Right lobe of liver (tissue), 6 donors: ENCODE data around the gene COX7A1. TPM values are rescaled to one million over a fixed set of nuclear protein-coding genes. Genes with fewer than 3 reads are reported as not detected.
"Not testable (repeated sequence)": the region's sequence is repeated elsewhere in the genome, so short reads cannot be mapped to it uniquely, and the experiment has no call there.

ENCODE experiments used
- ATAC-seq, 4 donors: fragments of 200-7000 bp; cut with Tn5 transposase; one replicate each; pipeline ENCODE4 v1.9.1; 2020; ENCODE audit warnings: mild to moderate bottlenecking in 4 of 4, moderate library complexity in 4 of 4
- DNase-seq, 3 donors: peaks; one replicate each; pipeline ENCODE4 v3.0.0-alpha.2; 2020
- H3K27ac ChIP-seq, 3 donors: fragments of 200-600 bp; one replicate each; pipeline ENCODE4 v1.8.0; 2022
- H3K27me3 ChIP-seq, 2 donors: fragments of 200-600 bp; one replicate each; pipeline ENCODE4 v1.8.0; 2022
- H3K36me3 ChIP-seq, 4 donors: fragments of 200-600 bp; sonication (generic) in 1 of 4; one replicate each; pipeline versions ENCODE4 v1.5.1 to v1.8.0; 2017 to 2022; ENCODE audit warnings: control low read depth in 1 of 4
- H3K4me1 ChIP-seq, 4 donors: fragments of 200-600 bp; sonication (generic) in 1 of 4; one replicate each; pipeline versions ENCODE4 v1.5.1 to v1.8.0; 2017 to 2022; ENCODE audit warnings: control low read depth in 1 of 4
- H3K4me3 ChIP-seq, 3 donors: fragments of 200-600 bp; one replicate each; pipeline ENCODE4 v1.8.0; 2022
- H3K9me3 ChIP-seq, 4 donors: fragments of 200-600 bp; sonication (generic) in 1 of 4; one replicate each; pipeline versions ENCODE4 v1.5.1 to v1.8.0; 2017 to 2022; ENCODE audit warnings: control low read depth in 1 of 4
- POLR2A ChIP-seq: fragments of 450-650 bp; IDR thresholded peaks from one replicate; pipeline ENCODE4 v1.6.1; 2017; ENCODE audit warnings: antibody characterized with exemption, mild to moderate bottlenecking
- WGBS: methylation state at CpG from one replicate; pipeline ENCODE4 v1.1.6; 2018; ENCODE audit warnings: low coverage, low lambda C conversion rate; ENCODE audit not compliant: insufficient coverage; ENCODE audit errors: missing lambda C conversion rate; 5-methylcytosine and 5-hydroxymethylcytosine counted together
- intact Hi-C, 2 donors: fragments of 100-400 bp; cut with DNase I; formaldehyde crosslinking; loops; one replicate each; pipeline versions ENCODE4 v1.11.2 to v1.14.1; 2022
- long read RNA-seq: library from polyadenylated mRNA; unstranded; transcript quantifications from one replicate; pipeline ENCODE4 v2.0.0, GENCODE V29; 2019
- total RNA-seq, 6 experiments: library from RNA; depleted of rRNA in 2 of 6; stranded (reverse); fragments of >200 nt in 2 of 6; fragmentation: NEBNext Ultra II Directional in 3 of 6; extraction: Animal tissue kit (Norgen Biotek cat#: 25700) in 3 of 6; gene quantifications; one replicate each; pipeline versions ENCODE4 v1.1.0 to v1.2.4, GENCODE V29; 2016 to 2023
- TF ChIP-seq, protein P1 (sequence below), 4 donors: fragments of 200-600 bp in 3 of 4; fragments of 450-650 bp in 1 of 4; IDR thresholded peaks; one replicate each; pipeline versions ENCODE4 v1.5.1 to v1.8.0; 2016 to 2022; ENCODE audit warnings: antibody characterized with exemption in 4 of 4, mild to moderate bottlenecking in 2 of 4
- donor health status: DM: no; HTN: yes; CAD: no.
- donor health status: DM: no; HTN: no; CAD: no.
- donor health status: DM: no; HTN: no; CAD: no.
- donor health status: DM: no; HTN: yes; CAD: no.
- donor health status: DM: no; HTN: yes; CAD: no.

The COX7A1 gene
- 1 to 10 TPM; 1.0 to 6.2 (median 3.8) TPM for total RNA-seq
- long read RNA-seq, partial matches to known transcripts: 0 of 2 reads
- long read RNA-seq, other reads (novel, unspliced or antisense): 0 of 2 reads

DNA sequence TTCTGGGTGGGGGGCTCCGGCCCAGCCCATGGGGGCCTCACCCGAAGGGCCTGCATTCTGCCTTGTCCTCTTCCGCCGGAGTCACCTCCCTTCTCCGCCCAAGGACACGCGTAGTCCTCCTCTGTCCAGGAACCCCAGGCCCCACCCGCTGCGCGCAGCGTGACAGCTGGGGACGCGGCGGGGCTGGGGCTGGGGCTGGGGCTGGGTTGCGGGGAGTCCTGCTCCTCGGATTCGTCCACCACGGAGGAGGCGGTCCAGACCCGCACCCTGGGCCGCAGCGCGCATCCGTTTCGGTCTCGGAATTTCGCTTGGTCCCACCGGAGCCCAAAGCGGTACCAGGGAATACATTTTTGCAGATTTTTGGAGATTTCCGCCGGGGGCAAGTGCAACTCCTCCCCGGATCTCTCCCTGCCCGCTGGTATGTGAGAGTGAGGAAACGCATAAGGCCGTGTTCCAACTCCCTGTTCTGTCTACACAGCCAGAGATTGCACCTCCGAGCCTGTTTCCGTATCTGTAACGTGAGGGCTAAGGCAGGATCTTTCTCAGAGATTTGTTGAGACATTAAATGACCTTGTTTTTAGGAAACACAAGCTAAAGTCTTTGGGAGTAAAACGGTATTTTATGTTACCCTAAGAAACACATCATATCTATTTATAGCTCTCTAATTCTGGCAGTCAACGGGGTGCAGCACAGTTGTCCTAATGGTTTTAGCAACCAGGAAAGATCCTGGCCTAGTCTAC lies at the start of gene COX7A1:
Gene COX7A1, minus strand, starts transcription at position 96 of the 740 bp plus-strand sequence. Its CDS starts 40 bp downstream, at position 56.
- H3K27me3 ChIP-seq: no peaks in the 10 kb centered on the region
- no peaks in the 10 kb centered on the region for H3K9me3 ChIP-seq
- intact Hi-C loops: no loop called here
- H3K36me3 ChIP-seq: peaks cover 0 to 28% (median 15%) of the 10 kb centered on the region in 4 donors
- H3K4me1 ChIP-seq: no peaks in the 10 kb centered on the region
- no peak for TF ChIP-seq POLR2A
- TF ChIP-seq, protein P1, sequence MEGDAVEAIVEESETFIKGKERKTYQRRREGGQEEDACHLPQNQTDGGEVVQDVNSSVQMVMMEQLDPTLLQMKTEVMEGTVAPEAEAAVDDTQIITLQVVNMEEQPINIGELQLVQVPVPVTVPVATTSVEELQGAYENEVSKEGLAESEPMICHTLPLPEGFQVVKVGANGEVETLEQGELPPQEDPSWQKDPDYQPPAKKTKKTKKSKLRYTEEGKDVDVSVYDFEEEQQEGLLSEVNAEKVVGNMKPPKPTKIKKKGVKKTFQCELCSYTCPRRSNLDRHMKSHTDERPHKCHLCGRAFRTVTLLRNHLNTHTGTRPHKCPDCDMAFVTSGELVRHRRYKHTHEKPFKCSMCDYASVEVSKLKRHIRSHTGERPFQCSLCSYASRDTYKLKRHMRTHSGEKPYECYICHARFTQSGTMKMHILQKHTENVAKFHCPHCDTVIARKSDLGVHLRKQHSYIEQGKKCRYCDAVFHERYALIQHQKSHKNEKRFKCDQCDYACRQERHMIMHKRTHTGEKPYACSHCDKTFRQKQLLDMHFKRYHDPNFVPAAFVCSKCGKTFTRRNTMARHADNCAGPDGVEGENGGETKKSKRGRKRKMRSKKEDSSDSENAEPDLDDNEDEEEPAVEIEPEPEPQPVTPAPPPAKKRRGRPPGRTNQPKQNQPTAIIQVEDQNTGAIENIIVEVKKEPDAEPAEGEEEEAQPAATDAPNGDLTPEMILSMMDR (IDR thresholded peaks at IDR 0.05): no peak
- H3K27ac ChIP-seq: peak within 1 kb of the TSS; percentile 57 to 73 (median 64)
- WGBS: 65% methylated on average over 23 of the region's 40 CpGs
- ATAC-seq (peak; percentile 69 to 84 (median 76)), DNase-seq (peak; percentile 42 to 64 (median 59))
- peak within 1 kb of the TSS; percentile 26 to 33 (median 27) for H3K4me3 ChIP-seq

DNA sequence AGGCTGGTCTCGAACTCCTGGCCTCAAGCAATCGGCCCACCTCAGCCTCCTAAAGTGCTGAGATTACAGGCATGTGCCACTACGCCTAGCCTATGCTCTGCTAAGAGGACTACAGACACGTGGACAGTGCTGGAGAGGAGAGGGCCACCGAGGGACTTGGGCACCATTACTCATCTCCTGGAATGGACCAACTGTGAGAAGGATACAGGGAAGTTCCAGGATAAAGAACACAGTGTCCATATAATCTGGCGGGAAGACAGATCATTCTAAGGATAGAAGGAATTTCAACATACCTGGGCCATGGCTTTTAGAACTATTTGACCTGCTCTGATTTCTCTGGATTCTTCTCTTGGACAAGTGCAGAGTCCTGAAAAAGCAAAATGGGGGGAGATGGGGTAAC lies 49.4 kb upstream of the COX7A1 start:
- no peak overlapping the region for H3K27ac ChIP-seq
- 87% methylated on average over 4 of the region's 6 CpGs for WGBS
- ATAC-seq (no peak), DNase-seq (no peak)
- no peaks in the 10 kb centered on the region for H3K36me3 ChIP-seq
- no peak overlapping the region for H3K4me3 ChIP-seq
- no peaks in the 10 kb centered on the region for H3K9me3 ChIP-seq
- H3K27me3 ChIP-seq: no peaks in the 10 kb centered on the region
- H3K4me1 ChIP-seq: no peaks in the 10 kb centered on the region
- TF ChIP-seq, protein P1 (IDR thresholded peaks at IDR 0.05): no peak
- no peak for TF ChIP-seq POLR2A
- intact Hi-C loops: no loop called here

DNA sequence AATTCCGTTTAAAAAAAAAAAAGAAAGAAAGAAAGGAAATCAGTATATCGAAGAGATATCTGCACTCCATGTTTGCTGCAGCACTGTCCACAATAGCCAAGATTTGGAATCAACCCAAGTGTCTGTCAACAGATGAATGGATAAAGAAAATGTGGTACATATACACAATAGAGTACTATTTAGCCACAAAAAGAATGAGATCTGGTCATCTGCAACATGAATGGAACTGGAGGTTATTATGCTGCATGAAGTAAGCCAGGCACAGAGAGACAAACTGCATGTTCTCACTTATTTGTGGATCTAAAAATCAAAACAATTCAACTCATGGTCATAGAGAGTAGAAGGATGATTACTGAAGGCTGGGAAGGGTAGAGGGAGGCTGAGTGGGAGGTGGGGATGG lies 45.9 kb upstream of the COX7A1 start:
- no peaks in the 10 kb centered on the region for H3K4me1 ChIP-seq
- intact Hi-C loops: no loop called here
- WGBS: no CpG with 5 or more reads among the region's 2 CpGs
- TF ChIP-seq POLR2A: no peak
- TF ChIP-seq, protein P1 (IDR thresholded peaks at IDR 0.05): no peak
- no peaks in the 10 kb centered on the region for H3K9me3 ChIP-seq
- DNase-seq (no peak), ATAC-seq (no peak)
- no peak overlapping the region for H3K4me3 ChIP-seq
- H3K27me3 ChIP-seq: no peaks in the 10 kb centered on the region
- no peak overlapping the region for H3K27ac ChIP-seq
- H3K36me3 ChIP-seq: peaks cover 0 to 19% (median 0%) of the 10 kb centered on the region in 4 donors

DNA sequence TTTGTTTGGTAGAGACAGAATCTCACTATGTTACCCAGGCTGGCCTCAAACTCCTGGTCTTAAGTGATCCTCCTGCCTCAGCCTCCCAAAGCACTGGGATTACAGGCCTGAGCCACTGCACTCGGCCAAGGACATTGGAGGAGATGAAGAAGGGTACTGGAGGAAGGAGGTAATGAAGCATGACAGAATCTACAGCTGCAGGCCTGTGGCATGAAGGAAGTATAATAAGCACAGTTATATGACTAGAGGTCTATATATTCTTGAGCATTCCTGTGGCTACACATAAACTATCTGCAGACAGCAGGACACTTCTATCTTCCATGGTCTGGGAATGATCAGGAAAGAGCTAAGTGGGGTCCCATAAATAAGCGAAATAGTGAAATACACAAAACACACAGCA lies 44.0 kb upstream of the COX7A1 start:
- H3K36me3 ChIP-seq: peaks cover 0 to 24% (median 0%) of the 10 kb centered on the region in 4 donors
- intact Hi-C loops: no loop called here

DNA sequence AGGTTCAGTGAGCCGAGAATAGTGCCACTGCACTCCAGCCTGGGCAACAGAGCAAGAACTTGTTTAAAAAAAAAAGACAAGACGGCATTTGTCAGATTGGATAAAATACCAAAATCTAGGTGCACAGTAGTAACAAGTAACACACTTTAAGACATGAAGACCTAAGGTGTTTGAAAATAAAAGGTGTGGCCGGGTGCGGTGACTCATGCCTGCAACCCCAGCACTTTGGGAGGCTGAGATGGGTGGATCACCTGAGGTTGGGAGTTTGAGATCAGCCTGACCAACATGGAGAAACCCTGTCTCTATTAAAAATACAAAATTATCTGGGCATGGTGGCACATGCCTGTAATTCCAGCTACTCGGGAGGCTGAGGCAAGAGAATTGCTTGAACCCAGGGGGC lies 34.5 kb upstream of the COX7A1 start:
- DNase-seq, ATAC-seq, H3K27me3 ChIP-seq, H3K4me1 ChIP-seq, intact Hi-C loops, H3K9me3 ChIP-seq, H3K27ac ChIP-seq, H3K4me3 ChIP-seq: not testable (repeated sequence)
- 89% methylated on average over 4 of the region's 5 CpGs for WGBS
- H3K36me3 ChIP-seq: peaks cover 0 to 20% (median 4%) of the 10 kb centered on the region in 4 donors

More for the DNA sequence above, 44.0 kb upstream of the COX7A1 start:
- 90% methylated on average over 1 of the region's 2 CpGs for WGBS
- Histone ChIP-seq H3K27me3 (no peaks in the 10 kb centered on the region), H3K4me1 (no peaks in the 10 kb centered on the region), H3K4me3 (no peak overlapping the region), H3K9me3 (no peaks in the 10 kb centered on the region), H3K27ac (no peak overlapping the region)
- TF ChIP-seq, protein P1 (IDR thresholded peaks at IDR 0.05): no peak
- no peak for TF ChIP-seq POLR2A
- ATAC-seq (no peak), DNase-seq (no peak)
